D721Med (cell line): Measurements from ENCODE around the gene CENPP.

Source experiments
- DNase-seq: peaks from one replicate; pipeline ENCODE4 v3.0.0; 2011; ENCODE audit warnings: low spot score; ENCODE audit not compliant: insufficient read length
- FAIRE-seq: peaks from 2 replicates; lab custom pipeline; 2011; peaks lifted over from hg19 to GRCh38; lab: Jason Lieb, UNC
- TF ChIP-seq, protein P1 (sequence below): IDR thresholded peaks from 2 replicates; pipeline ENCODE4 v1.5.1; 2012; ENCODE audit warnings: mild to moderate bottlenecking, control low read depth; ENCODE audit not compliant: insufficient read depth; ENCODE audit errors: missing control alignments

The CENPP gene

DNA sequence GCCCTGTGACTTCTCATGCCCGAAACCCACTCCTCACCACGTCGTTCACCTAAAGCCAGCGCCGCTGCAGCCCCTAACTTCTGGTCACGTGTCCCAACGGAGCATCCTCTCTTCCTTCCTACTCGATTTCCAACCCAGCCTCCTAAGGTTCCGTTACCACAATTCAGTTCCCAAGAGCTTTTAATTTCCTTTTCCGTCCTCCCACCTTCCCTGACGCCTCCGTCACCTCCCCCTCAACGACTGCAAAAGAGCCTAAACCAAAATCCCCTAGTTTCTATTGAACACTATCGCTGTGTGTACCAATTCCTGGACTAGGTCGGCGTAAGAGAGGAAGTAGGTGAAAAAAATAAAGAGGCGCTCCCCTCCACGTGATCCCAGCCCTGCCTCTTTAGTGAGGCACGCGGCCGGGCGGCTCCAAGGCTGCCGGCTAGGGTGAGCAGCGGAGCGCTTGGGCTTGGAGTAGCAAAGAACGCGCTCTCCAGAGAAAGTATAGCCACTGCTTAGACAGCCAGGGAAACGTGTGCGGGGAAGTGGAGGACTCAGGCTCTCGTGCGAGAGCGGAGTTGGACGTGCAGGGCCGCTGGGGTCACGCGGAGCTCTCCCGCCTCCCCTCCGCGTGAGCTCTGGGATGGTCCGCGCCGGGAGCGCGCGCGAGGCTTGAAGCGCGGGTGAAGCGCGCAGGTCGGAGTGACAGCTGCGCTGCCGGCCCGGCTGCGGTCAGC is at the start of gene CENPP, which contains the start of gene NOL8:
Gene CENPP (plus strand): TSS at position 685 of the 722 bp plus-strand sequence.
Gene NOL8 (minus strand): TSS at position 82 of the 722 bp plus-strand sequence. CDS start 1,189 bp downstream, outside the sequence.
- no peak for FAIRE-seq
- TF ChIP-seq, protein P1, sequence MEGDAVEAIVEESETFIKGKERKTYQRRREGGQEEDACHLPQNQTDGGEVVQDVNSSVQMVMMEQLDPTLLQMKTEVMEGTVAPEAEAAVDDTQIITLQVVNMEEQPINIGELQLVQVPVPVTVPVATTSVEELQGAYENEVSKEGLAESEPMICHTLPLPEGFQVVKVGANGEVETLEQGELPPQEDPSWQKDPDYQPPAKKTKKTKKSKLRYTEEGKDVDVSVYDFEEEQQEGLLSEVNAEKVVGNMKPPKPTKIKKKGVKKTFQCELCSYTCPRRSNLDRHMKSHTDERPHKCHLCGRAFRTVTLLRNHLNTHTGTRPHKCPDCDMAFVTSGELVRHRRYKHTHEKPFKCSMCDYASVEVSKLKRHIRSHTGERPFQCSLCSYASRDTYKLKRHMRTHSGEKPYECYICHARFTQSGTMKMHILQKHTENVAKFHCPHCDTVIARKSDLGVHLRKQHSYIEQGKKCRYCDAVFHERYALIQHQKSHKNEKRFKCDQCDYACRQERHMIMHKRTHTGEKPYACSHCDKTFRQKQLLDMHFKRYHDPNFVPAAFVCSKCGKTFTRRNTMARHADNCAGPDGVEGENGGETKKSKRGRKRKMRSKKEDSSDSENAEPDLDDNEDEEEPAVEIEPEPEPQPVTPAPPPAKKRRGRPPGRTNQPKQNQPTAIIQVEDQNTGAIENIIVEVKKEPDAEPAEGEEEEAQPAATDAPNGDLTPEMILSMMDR, result no peak
- peak; percentile 43 for DNase-seq

DNA sequence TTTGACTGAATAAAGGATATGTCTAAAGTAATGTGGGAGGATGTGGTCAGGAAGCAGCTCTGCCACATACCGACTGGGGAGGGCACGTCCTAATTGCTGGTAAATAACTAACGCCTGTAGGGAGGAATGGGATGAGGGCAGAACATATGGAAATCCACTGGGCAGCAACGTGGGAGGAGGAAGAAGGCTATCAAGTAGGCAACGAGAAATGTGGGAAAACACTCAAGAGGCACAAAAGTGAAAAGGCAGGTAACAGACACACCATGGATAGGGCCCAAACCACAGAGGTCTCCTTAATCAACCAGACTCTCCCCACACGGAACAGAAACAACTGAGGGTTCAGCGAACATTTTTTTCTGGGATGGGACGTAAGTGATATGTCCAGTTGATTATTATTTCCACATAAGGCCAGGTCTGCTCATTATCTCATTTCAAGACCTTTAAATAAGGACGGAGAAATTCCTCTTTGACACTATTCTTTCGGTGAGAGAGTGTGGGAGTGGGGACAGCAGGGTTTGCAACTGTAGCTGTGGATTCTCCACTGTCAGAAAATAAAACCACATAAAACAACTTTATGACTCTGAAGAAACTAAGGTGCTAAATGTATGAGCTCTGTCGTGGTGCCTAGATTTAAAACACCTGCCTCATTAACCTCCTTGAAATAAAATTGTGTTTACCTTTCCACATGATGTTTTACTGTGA is 49.3 kb upstream of the CENPP start:
- DNase-seq (no peak), FAIRE-seq (no peak)
- TF ChIP-seq, protein P1, result no peak

DNA sequence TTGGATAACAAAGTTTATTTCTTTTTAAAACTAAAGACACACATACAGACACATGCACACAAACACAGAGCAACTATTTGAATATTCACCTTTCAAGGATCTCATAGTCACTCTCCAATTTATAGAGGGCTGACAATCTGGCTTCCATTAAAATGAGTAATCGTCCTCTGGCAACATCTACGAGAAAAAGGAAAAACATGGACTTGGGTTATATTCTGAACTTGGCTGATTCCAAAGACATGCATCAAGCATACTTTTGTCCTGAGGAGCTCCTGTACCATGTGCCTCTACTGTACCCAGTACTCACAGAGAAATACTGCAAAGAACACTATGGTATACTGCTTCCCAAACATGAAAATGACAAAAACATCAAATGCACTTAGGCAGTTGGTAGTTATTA is 47.6 kb upstream of the CENPP start:
- TF ChIP-seq, protein P1, result no peak
- FAIRE-seq (no peak), DNase-seq (no peak)

DNA sequence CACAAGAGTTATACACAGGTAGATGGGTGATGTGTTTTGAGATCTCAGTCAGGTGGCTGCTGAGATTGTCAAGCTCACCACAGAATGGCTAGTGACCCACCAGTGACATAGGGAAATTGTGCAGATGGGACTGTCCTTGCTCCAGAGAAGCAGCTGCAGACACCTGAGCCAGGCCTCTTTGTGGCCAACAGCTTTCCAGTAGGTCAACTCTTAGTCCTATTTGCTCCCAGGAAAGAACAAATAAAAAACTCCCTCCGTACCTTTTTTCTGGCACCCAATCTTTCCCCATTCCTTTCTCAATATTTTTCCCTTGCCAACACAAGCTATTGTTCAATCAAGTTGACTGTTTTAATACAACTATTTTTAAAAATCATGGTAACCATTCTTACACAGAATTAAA is 46.5 kb upstream of the CENPP start:
- DNase-seq, result no peak
- TF ChIP-seq, protein P1, result no peak
- FAIRE-seq, result no peak

DNA sequence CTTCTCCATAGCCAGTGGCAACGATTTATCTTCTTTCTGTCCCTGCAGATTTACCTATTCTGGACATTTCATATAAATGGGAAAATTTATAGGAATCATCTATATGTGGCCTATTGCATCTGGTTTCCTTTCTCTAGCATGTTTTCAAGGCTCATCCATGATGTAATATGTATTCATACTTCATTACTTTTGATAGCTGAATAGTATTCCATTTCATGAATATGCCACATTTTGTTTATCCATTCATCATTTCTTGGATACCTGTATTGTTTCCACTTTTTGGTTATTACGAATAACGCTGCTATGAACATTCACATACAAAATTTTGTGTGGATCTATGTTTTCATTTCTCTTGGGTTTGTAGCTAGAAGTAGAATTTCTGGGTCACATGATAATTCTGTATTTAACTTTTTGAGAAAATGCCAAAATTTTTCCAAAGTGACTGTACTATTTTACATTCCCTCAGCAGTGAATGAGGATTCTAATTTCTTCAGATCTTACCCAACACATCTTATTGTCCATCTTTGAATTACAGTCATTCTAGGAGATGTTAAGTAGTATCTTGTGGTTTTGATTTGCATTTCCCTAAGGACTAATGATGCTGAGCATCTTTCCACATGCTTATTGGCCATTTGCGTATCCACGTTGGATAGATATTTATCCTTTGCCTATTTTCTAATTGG is 35.9 kb upstream of the CENPP start:
- FAIRE-seq (no peak), DNase-seq (no peak)
- TF ChIP-seq, protein P1, result no peak

DNA sequence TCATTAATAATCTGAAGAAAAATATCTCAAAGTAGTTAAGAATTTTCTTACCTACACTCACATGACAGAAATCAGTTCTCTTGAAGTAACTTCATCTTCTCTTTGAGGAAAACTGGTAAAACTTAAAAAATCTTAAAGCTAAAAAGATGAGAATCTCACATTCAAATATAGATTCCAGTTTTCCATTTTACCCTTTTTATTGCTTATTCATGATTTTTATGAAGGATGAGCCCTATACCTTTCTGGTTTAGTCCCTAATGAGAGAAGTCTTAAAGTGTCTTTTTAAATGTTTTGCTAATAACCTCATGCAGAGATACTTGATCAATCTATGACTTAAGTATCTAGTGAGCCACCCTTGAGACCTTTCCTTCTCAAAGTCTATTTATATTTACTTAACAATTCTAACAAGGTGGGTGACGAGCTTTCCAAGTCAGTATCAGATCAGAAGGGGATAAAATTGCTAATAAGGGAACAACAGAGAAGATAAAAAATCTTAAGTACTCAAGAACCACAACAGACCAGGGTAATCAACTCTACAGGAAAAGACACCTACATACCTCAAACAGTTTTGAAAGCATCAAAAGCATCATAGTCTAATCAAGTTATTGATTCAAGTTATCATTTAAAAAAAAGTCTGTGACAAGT is 34.8 kb upstream of the CENPP start:
- no peak for DNase-seq
- FAIRE-seq, result no peak
- TF ChIP-seq, protein P1, result no peak
